ENCODE data around the gene AGPAT4. TPM values are rescaled to one million over a fixed set of nuclear protein-coding genes. Genes with fewer than 3 reads are reported as not detected.

AGPAT4 gene
- total and polyA plus RNA-seq, 2 donors (not counting 1 experiment from before 2014, with no cell fraction given), result 4.4 to 6.1 TPM

DNA sequence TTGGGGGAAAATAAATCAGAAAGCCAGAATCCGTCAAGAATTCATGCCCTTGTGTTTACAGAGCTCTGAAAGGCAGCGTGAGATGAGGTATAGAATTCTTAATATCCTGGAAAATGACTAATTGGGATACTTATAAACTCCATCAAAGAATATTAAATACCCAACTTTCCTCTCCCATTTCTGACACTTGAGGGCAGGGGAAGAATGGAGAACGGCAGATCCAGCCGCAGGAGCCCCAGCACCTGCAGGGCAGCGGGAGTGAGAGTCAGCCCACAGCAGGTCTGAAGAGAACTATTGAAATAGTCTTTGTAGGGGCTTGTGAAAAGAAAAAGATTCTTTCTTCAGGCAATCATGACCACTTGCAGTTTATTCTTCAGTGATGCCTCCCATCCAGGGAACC is 107.2 kb downstream of the AGPAT4 start:
- H3K9me3 ChIP-seq (ENCODE audit: control extremely low read depth in 1 of 3, control insufficient read depth in 2 of 3, insufficient read depth in 1 of 3, low read length in 2 of 3), result no peaks in the 10 kb centered on the region
- no peak overlapping the region for H3K9ac ChIP-seq (ENCODE audit: low read length)
- intact Hi-C loops (cut with micrococcal nuclease), result no loop called here
- H3K4me2 ChIP-seq (replicated peaks; ENCODE audit: low read depth, low read length, poor library complexity, severe bottlenecking), result no peak overlapping the region
- no peaks in the 10 kb centered on the region for H4K20me1 ChIP-seq (ENCODE audit: control insufficient read depth, insufficient read depth, low read length, poor library complexity, severe bottlenecking)
- Mint-ChIP-seq H3K4me1 (peaks cover 31% of the 10 kb centered on the region), H3K27me3 (no peaks in the 10 kb centered on the region), H3K4me3 (no peak overlapping the region), H3K27ac (no peak overlapping the region), H3K9me3 (ENCODE audit: insufficient read depth) (no peaks in the 10 kb centered on the region)
- WGBS (ENCODE audit: insufficient coverage), result 100% methylated on average over 1 of the region's 5 CpGs
- H3K4me3 ChIP-seq (ENCODE audit: control extremely low read depth in 1 of 5, extremely low read depth in 1 of 5, insufficient read depth in 1 of 5, low read depth in 2 of 5, low read length in 4 of 5), result no peak overlapping the region
- H3K27me3 ChIP-seq (replicated peaks in 1 of 4; ENCODE audit: control extremely low read depth in 1 of 4, control insufficient read depth in 3 of 4, insufficient read depth in 4 of 4, low read length in 3 of 4), result no peaks in the 10 kb centered on the region
- DNase-seq (no peak), ATAC-seq (ENCODE audit: low read depth) (no peak)
- no peak overlapping the region for H3K27ac ChIP-seq (ENCODE audit: low read length in 2 of 2)
- TF ChIP-seq, protein P1, sequence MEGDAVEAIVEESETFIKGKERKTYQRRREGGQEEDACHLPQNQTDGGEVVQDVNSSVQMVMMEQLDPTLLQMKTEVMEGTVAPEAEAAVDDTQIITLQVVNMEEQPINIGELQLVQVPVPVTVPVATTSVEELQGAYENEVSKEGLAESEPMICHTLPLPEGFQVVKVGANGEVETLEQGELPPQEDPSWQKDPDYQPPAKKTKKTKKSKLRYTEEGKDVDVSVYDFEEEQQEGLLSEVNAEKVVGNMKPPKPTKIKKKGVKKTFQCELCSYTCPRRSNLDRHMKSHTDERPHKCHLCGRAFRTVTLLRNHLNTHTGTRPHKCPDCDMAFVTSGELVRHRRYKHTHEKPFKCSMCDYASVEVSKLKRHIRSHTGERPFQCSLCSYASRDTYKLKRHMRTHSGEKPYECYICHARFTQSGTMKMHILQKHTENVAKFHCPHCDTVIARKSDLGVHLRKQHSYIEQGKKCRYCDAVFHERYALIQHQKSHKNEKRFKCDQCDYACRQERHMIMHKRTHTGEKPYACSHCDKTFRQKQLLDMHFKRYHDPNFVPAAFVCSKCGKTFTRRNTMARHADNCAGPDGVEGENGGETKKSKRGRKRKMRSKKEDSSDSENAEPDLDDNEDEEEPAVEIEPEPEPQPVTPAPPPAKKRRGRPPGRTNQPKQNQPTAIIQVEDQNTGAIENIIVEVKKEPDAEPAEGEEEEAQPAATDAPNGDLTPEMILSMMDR (IDR thresholded peaks at IDR 0.05), result no peak
- TF ChIP-seq EZH2 (IDR thresholded peaks at IDR 0.05; ENCODE audit: borderline replicate concordance, insufficient read depth, low read depth, low read length, poor library complexity, severe bottlenecking), result no peak
- no peak overlapping the region for H2AFZ ChIP-seq (ENCODE audit: insufficient read depth, low read depth, low read length, poor library complexity, severe bottlenecking)
- peaks cover 29 to 30% of the 10 kb centered on the region in 2 donors for H3K4me1 ChIP-seq (ENCODE audit: control insufficient read depth in 2 of 2, insufficient read depth in 2 of 2, low read length in 2 of 2)
- peaks cover 0 to 6% of the 10 kb centered on the region in 2 experiments for H3K36me3 ChIP-seq (replicated peaks in 1 of 2; ENCODE audit: control extremely low read depth in 1 of 2, control insufficient read depth in 1 of 2, extremely low read depth in 1 of 2, insufficient read depth in 2 of 2, low read length in 1 of 2)
- ChIA-PET POLR2A (no interaction called here), CTCF (no interaction called here)
- H3K79me2 ChIP-seq (ENCODE audit: control insufficient read depth, insufficient read depth, low read length), result no peaks in the 10 kb centered on the region

DNA sequence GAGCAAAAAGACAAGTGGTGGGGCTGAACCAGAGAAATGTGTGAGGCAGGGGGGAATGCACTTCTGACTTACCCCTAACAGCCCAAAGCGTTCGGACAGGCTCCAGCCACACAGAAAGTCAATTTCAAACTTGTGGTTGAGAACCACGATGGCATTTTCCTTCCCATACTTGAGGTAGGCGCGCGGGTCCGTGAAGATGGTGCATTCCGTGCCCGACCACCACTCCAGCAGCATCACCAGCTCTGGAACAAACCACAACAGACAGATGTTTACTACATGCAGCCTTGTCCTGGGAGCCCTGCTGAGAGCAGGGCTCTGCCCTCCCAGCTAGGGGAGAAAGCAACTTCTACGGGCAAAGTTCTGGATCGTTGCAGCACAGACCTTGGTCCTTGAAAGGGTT is 107.7 kb downstream of the AGPAT4 start:
- H2AFZ ChIP-seq (ENCODE audit: insufficient read depth, low read depth, low read length, poor library complexity, severe bottlenecking), result no peak overlapping the region
- DNase-seq (no peak), ATAC-seq (ENCODE audit: low read depth) (no peak)
- Mint-ChIP-seq H3K27me3 (no peaks in the 10 kb centered on the region), H3K4me3 (no peak overlapping the region), H3K4me1 (peaks cover 29% of the 10 kb centered on the region), H3K9me3 (ENCODE audit: insufficient read depth) (no peaks in the 10 kb centered on the region), H3K27ac (no peak overlapping the region)
- peaks cover 28% of the 10 kb centered on the region in 2 donors for H3K4me1 ChIP-seq (ENCODE audit: control insufficient read depth in 2 of 2, insufficient read depth in 2 of 2, low read length in 2 of 2)
- intact Hi-C loops (cut with micrococcal nuclease), result no loop called here
- no peak overlapping the region for H3K4me2 ChIP-seq (replicated peaks; ENCODE audit: low read depth, low read length, poor library complexity, severe bottlenecking)
- H3K9me3 ChIP-seq (ENCODE audit: control extremely low read depth in 1 of 3, control insufficient read depth in 2 of 3, insufficient read depth in 1 of 3, low read length in 2 of 3), result no peaks in the 10 kb centered on the region
- ChIA-PET POLR2A (no interaction called here), CTCF (no interaction called here)
- no peaks in the 10 kb centered on the region for H3K79me2 ChIP-seq (ENCODE audit: control insufficient read depth, insufficient read depth, low read length)
- no peaks in the 10 kb centered on the region for H3K27me3 ChIP-seq (replicated peaks in 1 of 4; ENCODE audit: control extremely low read depth in 1 of 4, control insufficient read depth in 3 of 4, insufficient read depth in 4 of 4, low read length in 3 of 4)
- H3K27ac ChIP-seq (ENCODE audit: low read length in 2 of 2), result no peak overlapping the region
- WGBS (ENCODE audit: insufficient coverage), result 88% methylated on average over 10 of the region's 11 CpGs
- peaks cover 0 to 6% of the 10 kb centered on the region in 2 experiments for H3K36me3 ChIP-seq (replicated peaks in 1 of 2; ENCODE audit: control extremely low read depth in 1 of 2, control insufficient read depth in 1 of 2, extremely low read depth in 1 of 2, insufficient read depth in 2 of 2, low read length in 1 of 2)
- no peaks in the 10 kb centered on the region for H4K20me1 ChIP-seq (ENCODE audit: control insufficient read depth, insufficient read depth, low read length, poor library complexity, severe bottlenecking)
- H3K9ac ChIP-seq (ENCODE audit: low read length), result no peak overlapping the region
- TF ChIP-seq EZH2 (IDR thresholded peaks at IDR 0.05; ENCODE audit: borderline replicate concordance, insufficient read depth, low read depth, low read length, poor library complexity, severe bottlenecking), result no peak
- TF ChIP-seq, protein P1 (IDR thresholded peaks at IDR 0.05), result no peak
- H3K4me3 ChIP-seq (ENCODE audit: control extremely low read depth in 1 of 5, extremely low read depth in 1 of 5, insufficient read depth in 1 of 5, low read depth in 2 of 5, low read length in 4 of 5), result no peak overlapping the region

All from B cell (primary cell).